Astrocyte of the cerebellum (primary cell): Measurements from ENCODE around the gene IFNGR2.

Experiments used
- DNase-seq: peaks from one replicate; pipeline ENCODE4 v3.0.0-alpha.2; 2011; ENCODE audit warnings: low read depth
- H3K4me3 ChIP-seq: 2 replicates; pipeline ENCODE4 v1.5.1; 2011; ENCODE audit warnings: mild to moderate bottlenecking, low read depth, low read length, moderate library complexity
- in situ Hi-C: cut with HindIII; loops from 2 replicates; pipeline ENCODE4 v1.10.0; 2017; ENCODE audit warnings: low sequenced_read_pairs
- TF ChIP-seq, protein P1 (sequence below): IDR thresholded peaks from 2 replicates; pipeline ENCODE4 v1.5.1; 2012; ENCODE audit warnings: low read length, low read depth, moderate library complexity, mild to moderate bottlenecking; ENCODE audit errors: missing control alignments

IFNGR2 gene

DNA sequence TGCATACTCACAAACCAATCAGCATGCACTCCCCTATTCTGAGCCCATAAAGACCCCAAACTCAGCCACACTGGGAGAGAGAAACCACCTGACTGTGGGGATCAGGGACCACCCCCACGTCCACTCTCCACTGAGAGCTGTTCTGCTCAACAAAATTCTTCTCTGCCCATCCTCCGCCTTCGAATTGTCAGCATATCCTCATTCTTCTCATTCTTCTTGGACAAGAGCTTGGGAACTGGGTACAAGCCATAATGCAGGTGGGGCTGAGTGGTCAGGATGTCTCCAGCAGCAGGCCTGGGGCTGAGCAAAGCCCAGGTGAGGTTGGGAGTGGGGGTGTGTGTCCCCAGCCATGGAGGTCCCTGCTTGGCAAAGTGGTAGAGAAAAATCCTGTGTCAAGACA is 34.6 kb upstream of the IFNGR2 start:
- in situ Hi-C loops = no loop called here
- no peak overlapping the region for H3K4me3 ChIP-seq
- DNase-seq = no peak
- TF ChIP-seq, protein P1, sequence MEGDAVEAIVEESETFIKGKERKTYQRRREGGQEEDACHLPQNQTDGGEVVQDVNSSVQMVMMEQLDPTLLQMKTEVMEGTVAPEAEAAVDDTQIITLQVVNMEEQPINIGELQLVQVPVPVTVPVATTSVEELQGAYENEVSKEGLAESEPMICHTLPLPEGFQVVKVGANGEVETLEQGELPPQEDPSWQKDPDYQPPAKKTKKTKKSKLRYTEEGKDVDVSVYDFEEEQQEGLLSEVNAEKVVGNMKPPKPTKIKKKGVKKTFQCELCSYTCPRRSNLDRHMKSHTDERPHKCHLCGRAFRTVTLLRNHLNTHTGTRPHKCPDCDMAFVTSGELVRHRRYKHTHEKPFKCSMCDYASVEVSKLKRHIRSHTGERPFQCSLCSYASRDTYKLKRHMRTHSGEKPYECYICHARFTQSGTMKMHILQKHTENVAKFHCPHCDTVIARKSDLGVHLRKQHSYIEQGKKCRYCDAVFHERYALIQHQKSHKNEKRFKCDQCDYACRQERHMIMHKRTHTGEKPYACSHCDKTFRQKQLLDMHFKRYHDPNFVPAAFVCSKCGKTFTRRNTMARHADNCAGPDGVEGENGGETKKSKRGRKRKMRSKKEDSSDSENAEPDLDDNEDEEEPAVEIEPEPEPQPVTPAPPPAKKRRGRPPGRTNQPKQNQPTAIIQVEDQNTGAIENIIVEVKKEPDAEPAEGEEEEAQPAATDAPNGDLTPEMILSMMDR = no peak

DNA sequence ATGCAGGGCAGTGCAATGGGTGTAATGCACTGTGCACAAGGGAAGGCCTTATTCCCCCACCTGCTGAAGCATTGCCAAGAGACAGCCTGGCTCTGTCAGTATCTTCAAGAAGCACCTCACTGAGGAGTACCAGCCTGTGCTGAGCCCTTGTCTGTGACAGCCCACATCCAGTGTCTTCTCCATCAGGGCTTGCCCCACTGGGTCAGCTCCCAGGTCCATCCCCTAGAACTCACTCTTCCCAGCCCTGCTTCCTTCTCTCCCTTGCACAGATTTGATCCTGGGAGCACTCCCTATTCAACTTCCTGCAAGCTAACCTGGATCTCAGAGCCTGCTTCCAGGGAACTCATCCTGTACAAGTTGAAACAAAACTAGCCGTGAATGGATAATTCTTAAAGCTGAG is 33.6 kb upstream of the IFNGR2 start:
- DNase-seq = no peak
- in situ Hi-C loops = no loop called here
- TF ChIP-seq, protein P1 = no peak

DNA sequence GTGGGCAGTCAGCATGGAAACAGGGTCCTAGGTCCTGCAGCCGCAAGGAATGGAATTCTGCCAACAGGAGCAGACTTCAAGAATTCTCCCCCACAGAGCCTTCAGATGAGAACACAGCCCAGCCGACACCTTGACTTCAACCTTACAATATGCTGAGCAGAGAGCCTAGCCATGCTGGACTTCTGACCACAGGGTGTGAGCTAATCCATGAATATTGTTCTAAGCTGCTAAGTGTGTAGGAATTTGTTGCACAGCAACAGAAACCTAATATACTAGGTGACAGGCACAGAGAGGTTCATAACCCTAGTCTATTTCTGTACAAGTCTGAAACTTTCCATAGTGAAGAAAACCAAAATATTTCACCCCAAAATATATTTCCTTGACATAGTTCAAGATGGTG is 32.9 kb upstream of the IFNGR2 start:
- TF ChIP-seq, protein P1 = no peak
- DNase-seq = no peak
- no peak overlapping the region for H3K4me3 ChIP-seq
- in situ Hi-C loops = no loop called here

More for the DNA sequence above, 33.6 kb upstream of the IFNGR2 start:
- no peak overlapping the region for H3K4me3 ChIP-seq

DNA sequence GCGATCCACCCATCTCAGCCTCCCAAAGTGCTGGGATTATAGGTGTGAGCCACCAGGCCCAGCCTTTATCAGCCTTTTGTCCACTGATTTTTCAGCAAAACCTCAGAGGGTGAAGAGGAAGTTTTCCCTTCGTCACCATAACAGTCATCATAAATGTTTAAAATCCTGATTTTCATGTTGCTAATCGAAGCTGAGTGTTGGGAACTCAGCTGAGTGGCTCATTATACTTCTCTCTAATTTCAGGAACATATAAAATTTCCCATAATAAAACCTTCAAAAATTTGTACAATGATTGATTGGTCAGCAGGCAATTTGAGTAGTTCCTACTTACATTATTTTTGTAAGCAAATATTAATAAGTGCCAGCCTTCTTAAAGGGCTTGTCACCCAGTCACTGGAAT is 31.8 kb upstream of the IFNGR2 start:
- no peak overlapping the region for H3K4me3 ChIP-seq
- DNase-seq = no peak
- TF ChIP-seq, protein P1 = no peak
- in situ Hi-C loops = no loop called here

DNA sequence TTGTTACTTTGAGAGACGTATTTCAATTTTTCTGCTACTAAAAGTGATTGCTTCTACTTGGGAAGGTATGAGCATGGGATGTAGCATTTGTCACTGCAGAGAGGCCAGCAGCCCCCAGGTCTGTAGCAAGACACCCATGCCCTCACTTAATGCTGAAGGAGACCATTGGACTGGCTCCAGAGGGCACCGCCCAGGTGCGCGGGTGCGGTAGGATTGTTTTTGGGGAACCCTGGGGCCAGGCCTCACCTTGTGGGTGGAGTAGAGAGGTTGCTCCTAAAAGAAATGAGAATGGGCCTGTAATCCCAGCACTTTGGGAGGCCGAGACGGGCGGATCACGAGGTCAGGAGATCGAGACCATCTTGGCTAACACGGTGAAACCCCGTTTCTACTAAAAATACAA is 30.6 kb upstream of the IFNGR2 start:
- DNase-seq = no peak
- TF ChIP-seq, protein P1 = no peak
- in situ Hi-C loops = no loop called here
- H3K4me3 ChIP-seq = no peak overlapping the region

DNA sequence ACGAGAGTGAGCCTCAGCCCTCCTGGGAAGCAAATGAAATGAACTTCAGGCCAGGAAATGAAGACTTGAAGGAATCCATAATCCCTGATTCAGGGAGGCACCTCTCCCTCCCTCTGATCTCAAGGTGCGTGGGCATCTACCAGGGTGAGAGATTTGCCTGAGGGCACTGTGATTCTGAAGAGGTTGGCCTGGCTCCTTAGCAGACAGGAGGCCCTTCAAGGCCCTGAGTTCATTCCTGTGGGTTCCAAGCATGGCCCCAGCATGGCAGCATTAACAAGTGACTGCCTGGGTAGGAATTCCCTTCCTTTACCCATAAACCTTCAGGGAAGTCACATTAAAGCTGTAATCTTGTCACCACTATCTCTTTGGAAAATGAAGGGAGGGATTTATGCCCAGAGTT is 29.8 kb upstream of the IFNGR2 start:
- H3K4me3 ChIP-seq = no peak overlapping the region
- TF ChIP-seq, protein P1 = no peak
- in situ Hi-C loops = no loop called here
- DNase-seq = no peak

DNA sequence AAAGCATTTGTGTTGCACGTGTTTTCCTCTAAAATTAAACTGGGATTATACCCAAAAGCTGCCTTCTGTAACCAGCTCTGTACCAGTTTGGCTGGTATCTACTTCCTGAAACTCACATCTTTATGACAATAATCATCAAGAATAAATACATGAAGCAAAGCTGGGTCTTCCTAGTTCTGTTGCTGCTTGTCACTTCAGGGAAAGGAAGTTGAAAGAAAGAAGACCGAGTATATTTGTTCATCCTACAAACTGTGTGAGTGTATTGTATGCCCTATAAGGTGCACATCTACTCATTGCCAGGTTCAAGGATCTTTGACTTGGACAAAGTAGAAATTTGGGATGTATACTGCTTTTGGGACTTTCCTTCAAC is 29.1 kb upstream of the IFNGR2 start:
- no peak overlapping the region for H3K4me3 ChIP-seq
- no peak for DNase-seq
- TF ChIP-seq, protein P1 = no peak
- in situ Hi-C loops = no loop called here
